ENCODE data around the gene MLNR. TPM values are rescaled to one million over a fixed set of nuclear protein-coding genes. Genes with fewer than 3 reads are reported as not detected.

Gene MLNR
- total RNA-seq, 1 experiment from 2014 or later: not detected

- Histone ChIP-seq H3K27ac (ENCODE audit: low read length) (no peak overlapping the region), H3K4me2 (ENCODE audit: low read length) (no peak overlapping the region), H3K9me3 (ENCODE audit: low read length) (no peaks in the 10 kb centered on the region), H3K79me2 (ENCODE audit: low read length) (no peaks in the 10 kb centered on the region), H3K9ac (ENCODE audit: low read length) (no peak overlapping the region), H3K4me1 (ENCODE audit: insufficient read depth, low read length) (no peaks in the 10 kb centered on the region), H3K36me3 (ENCODE audit: low read depth, low read length) (no peaks in the 10 kb centered on the region), H3K27me3 (ENCODE audit: low read length) (no peaks in the 10 kb centered on the region), H2AFZ (ENCODE audit: low read length) (no peak overlapping the region), H4K20me1 (ENCODE audit: low read length) (no peaks in the 10 kb centered on the region), H3K4me3 (ENCODE audit: low read length) (no peak overlapping the region), H3F3A (ENCODE audit: low read length, unreplicated experiment) (no peaks in the 10 kb centered on the region), H3K9me2 (replicated peaks; ENCODE audit: low read length) (no peaks in the 10 kb centered on the region)
- intact Hi-C loops (cut with micrococcal nuclease): no loop called here
- ATAC-seq: no peak
- TF ChIP-seq EZH2phosphoT487 (IDR thresholded peaks at IDR 0.05; ENCODE audit: borderline replicate concordance, low read length): no peak
- no peak for TF ChIP-seq EZH2 (IDR thresholded peaks at IDR 0.05; ENCODE audit: low read length, unreplicated experiment)
- no peak for TF ChIP-seq CTCF (conservative IDR thresholded peaks at IDR 0.05; ENCODE audit: low read depth, low read length)
- CTCF ChIA-PET: no interaction called here
- POLR2A ChIA-PET (ENCODE audit: unreplicated experiment): no interaction called here
- no peak for DNase-seq
- no TSS peak for BruUV-seq (replicated peaks)
Measured at GRCh38 chr13:49271264-49271663, 51.1 kb downstream of the MLNR start.

Other genes starting within 250 kb of the MLNR start
- gene FNDC3A, start 244.4 kb upstream of the MLNR start, total RNA-seq (2014; rRNA removed): 13.3 and 15.6 TPM in 2 replicates
- gene CDADC1, start 27.6 kb downstream of the MLNR start, total RNA-seq (2014; rRNA removed): 3.7 and 17.6 TPM in 2 replicates
- gene CAB39L, start 223.7 kb downstream of the MLNR start, total RNA-seq (2014; rRNA removed): 1.8 and 2.0 TPM in 2 replicates
- gene SETDB2, start 223.9 kb downstream of the MLNR start, total RNA-seq (2014; rRNA removed): 2.7 and 3.9 TPM in 2 replicates